K562 (cell line): ENCODE measurements around the gene TRAPPC2B. TPM values are rescaled to one million over a fixed set of nuclear protein-coding genes. Genes with fewer than 3 reads are reported as not detected.
A peak's percentile ranks its signal among the peaks of the same experiment; 100 is the strongest.

Experiments
- CBFA2T2 ChIP-seq: fragments of 450-650 bp; conservative IDR thresholded peaks from 2 replicates; pipeline ENCODE4 v1.6.1; 2017; ENCODE audit warnings: mild to moderate bottlenecking
- CLOCK ChIP-seq: fragments of 250-450 bp; sonication (Bioruptor Pico); IDR thresholded peaks from 2 replicates; pipeline ENCODE4 v1.4.0; 2020; ENCODE audit warnings: mild to moderate bottlenecking, moderate library complexity, borderline replicate concordance
- GABPB1 ChIP-seq: sonication (generic); formaldehyde crosslinking; IDR thresholded peaks from 2 replicates; pipeline ENCODE4 v1.8.0; 2022; ENCODE audit warnings: mild to moderate bottlenecking, missing genetic modification reagents
- MNT ChIP-seq, 2 experiments: fragments of 450-650 bp; conservative IDR thresholded peaks; 2 replicates each; pipeline ENCODE4 v1.6.1; 2017; ENCODE audit warnings: mild to moderate bottlenecking in 2 of 2, moderate library complexity in 2 of 2
- TEAD1 ChIP-seq, 2 experiments: fragments of 450-650 bp in 1 of 2; sonication (generic) in 1 of 2; formaldehyde crosslinking; IDR thresholded peaks; 2 replicates each; pipeline versions ENCODE4 v1.4.0 to v1.8.0; 2020 to 2022; ENCODE audit warnings: mild to moderate bottlenecking in 2 of 2, missing genetic modification reagents in 1 of 2
- ZBTB43 ChIP-seq: sonication (generic); formaldehyde crosslinking; IDR thresholded peaks from 2 replicates; pipeline ENCODE4 v1.8.0; 2023; ENCODE audit warnings: mild to moderate bottlenecking, missing genetic modification reagents
- ZNF407 ChIP-seq: fragments of 450-650 bp; IDR thresholded peaks from 2 replicates; pipeline ENCODE4 v1.6.1; 2016; ENCODE audit warnings: low read depth
- polyA plus RNA-seq, 8 experiments: library from polyadenylated mRNA; depleted of rRNA in 4 of 8; stranded (reverse) in 5 of 8; unstranded in 3 of 8; fragments of >200 nt; fragmentation: Nextera tagmentation in 2 of 8; fragmentation: Illumina TruSeq in 1 of 8; extraction: Ambion mirVana in 2 of 8; extraction: Trizol in 1 of 8; gene quantifications; 2 replicates each; pipeline versions ENCODE4 v1.2.1 to v1.2.3, GENCODE V29; 2011 to 2014; ENCODE audit warnings: inconsistent platforms in 1 of 8, missing spikeins in 1 of 8
- total RNA-seq, 7 experiments: library from RNA; depleted of rRNA in 6 of 7; stranded (reverse); fragments of >200 nt in 6 of 7; fragmentation: Illumina TruSeq in 2 of 7; extraction: Trizol in 2 of 7; gene quantifications; 2 replicates each; pipeline versions ENCODE4 v1.2.1 to v1.2.3, GENCODE V29; 2011 to 2021; ENCODE audit warnings: low replicate concordance in 1 of 7

The TRAPPC2B gene
- total and polyA plus RNA-seq, 9 of the 15 experiments (the other 6 are each of a cell fraction or from before 2014, with no cell fraction given): 2.2 to 20.4 (median 4.6) TPM

GRCh38 chr19:57320180-57321084 lies 42.9 kb upstream of the TRAPPC2B start, which contains the start of gene ZNF543 (continued):
- TF ChIP-seq ZNF407 (no peak), TEAD1 (CRISPR knock-in tag; IDR thresholded peaks at IDR 0.05) (0 out of 4 replicates have a peak, but pooled peaks of 1 of the 2 experiments have one; percentile 45), CLOCK (CRISPR knock-in tag) (no peak), GABPB1 (CRISPR knock-in tag) (peak; percentile 95), MNT (conservative IDR thresholded peaks at IDR 0.05) (peak in 1 of 2 experiments; percentile 63; a peak in 2 of 4 replicates), CBFA2T2 (no peak), ZBTB43 (CRISPR knock-in tag) (no peak)
